Stimulated activated CD8-positive, alpha-beta memory T cell treated with anti-CD3 and anti-CD28 coated beads, Interleukin-4, amount 100 ng/mL, for 48 hours (primary cell): ENCODE data around the gene MAPRE2.
A peak's percentile ranks its signal among the peaks of the same experiment; 100 is the strongest.
"Not testable (repeated sequence)": the region's sequence is repeated elsewhere in the genome, so short reads cannot be mapped to it uniquely, and the experiment has no call there.

Experiments
- DNase-seq: peaks from one replicate; pipeline ENCODE4 v3.0.0-alpha.2; 2020

The MAPRE2 gene

GRCh38 chr18:35157181-35157580, 116.0 kb downstream of the MAPRE2 start:
- no peak for DNase-seq

GRCh38 chr18:35158728-35159450, 117.7 kb downstream of the MAPRE2 start:
- DNase-seq, result peak; percentile 37

GRCh38 chr18:35159782-35160181, 118.6 kb downstream of the MAPRE2 start:
- no peak for DNase-seq

- DNase-seq, result no peak
Observed at GRCh38 chr18:35161485-35161884, 120.3 kb downstream of the MAPRE2 start.

GRCh38 chr18:35161934-35162333, 120.7 kb downstream of the MAPRE2 start:
- DNase-seq, result no peak

GRCh38 chr18:35163014-35163539, 121.9 kb downstream of the MAPRE2 start:
- DNase-seq, result no peak

GRCh38 chr18:35163721-35164120, 122.5 kb downstream of the MAPRE2 start:
- DNase-seq, result no peak

GRCh38 chr18:35164133-35164532, 122.9 kb downstream of the MAPRE2 start:
- no peak for DNase-seq

GRCh38 chr18:35167332-35167731, 126.1 kb downstream of the MAPRE2 start:
- DNase-seq, result no peak

- no peak for DNase-seq
Observed at GRCh38 chr18:35167857-35168256, 126.6 kb downstream of the MAPRE2 start.

GRCh38 chr18:35170323-35170722, 129.1 kb downstream of the MAPRE2 start:
- not testable (repeated sequence) for DNase-seq

- no peak for DNase-seq
Observed at GRCh38 chr18:35171315-35171987, 130.2 kb downstream of the MAPRE2 start.

- DNase-seq, result no peak
Observed at GRCh38 chr18:35172009-35172408, 130.8 kb downstream of the MAPRE2 start.

GRCh38 chr18:35172451-35173035, 131.3 kb downstream of the MAPRE2 start:
- DNase-seq, result no peak

GRCh38 chr18:35174093-35174731, 133.0 kb downstream of the MAPRE2 start:
- DNase-seq, result no peak

- no peak for DNase-seq
Observed at GRCh38 chr18:35174745-35175144, 133.5 kb downstream of the MAPRE2 start.

- no peak for DNase-seq
Observed at GRCh38 chr18:35176925-35177324, 135.7 kb downstream of the MAPRE2 start.

- DNase-seq, result no peak
Observed at GRCh38 chr18:35178260-35178659, 137.0 kb downstream of the MAPRE2 start.

GRCh38 chr18:35179906-35180305, 138.7 kb downstream of the MAPRE2 start:
- DNase-seq, result no peak

- no peak for DNase-seq
Observed at GRCh38 chr18:35180455-35180854, 139.2 kb downstream of the MAPRE2 start.

GRCh38 chr18:35182151-35182550, 140.9 kb downstream of the MAPRE2 start:
- no peak for DNase-seq

- no peak for DNase-seq
Observed at GRCh38 chr18:35183886-35184285, 142.7 kb downstream of the MAPRE2 start.

- DNase-seq, result no peak
Observed at GRCh38 chr18:35185771-35186170, 144.6 kb downstream of the MAPRE2 start.
